Measurements from ENCODE around the gene OBP2A. TPM values are rescaled to one million over a fixed set of nuclear protein-coding genes. Genes with fewer than 3 reads are reported as not detected.

The OBP2A gene
- total and polyA plus RNA-seq, 2 of the 8 experiments (the other 6 are each of a cell fraction or from before 2014, with no cell fraction given) = not detected

DNA sequence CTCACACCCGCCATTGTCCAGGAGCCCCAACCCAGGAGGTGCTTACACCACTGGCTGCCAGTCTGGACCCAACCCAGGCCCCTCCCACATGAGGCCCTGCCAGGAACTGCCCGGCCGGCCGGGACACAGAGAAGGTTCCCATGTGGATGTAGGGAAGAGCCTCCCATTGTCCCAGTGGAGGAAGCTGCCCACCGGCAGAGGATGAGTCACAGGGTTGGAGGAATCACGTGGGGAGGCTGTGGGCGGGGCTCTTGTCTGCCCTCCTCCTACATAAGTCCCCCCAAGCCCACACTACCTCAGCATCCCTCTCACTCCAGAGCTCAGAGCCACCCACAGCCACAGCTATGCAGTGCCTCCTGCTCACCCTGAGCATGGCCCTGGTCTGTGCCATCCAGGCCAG, 41.7 kb downstream of the OBP2A start (continued):
- TF ChIP-seq, protein P1, sequence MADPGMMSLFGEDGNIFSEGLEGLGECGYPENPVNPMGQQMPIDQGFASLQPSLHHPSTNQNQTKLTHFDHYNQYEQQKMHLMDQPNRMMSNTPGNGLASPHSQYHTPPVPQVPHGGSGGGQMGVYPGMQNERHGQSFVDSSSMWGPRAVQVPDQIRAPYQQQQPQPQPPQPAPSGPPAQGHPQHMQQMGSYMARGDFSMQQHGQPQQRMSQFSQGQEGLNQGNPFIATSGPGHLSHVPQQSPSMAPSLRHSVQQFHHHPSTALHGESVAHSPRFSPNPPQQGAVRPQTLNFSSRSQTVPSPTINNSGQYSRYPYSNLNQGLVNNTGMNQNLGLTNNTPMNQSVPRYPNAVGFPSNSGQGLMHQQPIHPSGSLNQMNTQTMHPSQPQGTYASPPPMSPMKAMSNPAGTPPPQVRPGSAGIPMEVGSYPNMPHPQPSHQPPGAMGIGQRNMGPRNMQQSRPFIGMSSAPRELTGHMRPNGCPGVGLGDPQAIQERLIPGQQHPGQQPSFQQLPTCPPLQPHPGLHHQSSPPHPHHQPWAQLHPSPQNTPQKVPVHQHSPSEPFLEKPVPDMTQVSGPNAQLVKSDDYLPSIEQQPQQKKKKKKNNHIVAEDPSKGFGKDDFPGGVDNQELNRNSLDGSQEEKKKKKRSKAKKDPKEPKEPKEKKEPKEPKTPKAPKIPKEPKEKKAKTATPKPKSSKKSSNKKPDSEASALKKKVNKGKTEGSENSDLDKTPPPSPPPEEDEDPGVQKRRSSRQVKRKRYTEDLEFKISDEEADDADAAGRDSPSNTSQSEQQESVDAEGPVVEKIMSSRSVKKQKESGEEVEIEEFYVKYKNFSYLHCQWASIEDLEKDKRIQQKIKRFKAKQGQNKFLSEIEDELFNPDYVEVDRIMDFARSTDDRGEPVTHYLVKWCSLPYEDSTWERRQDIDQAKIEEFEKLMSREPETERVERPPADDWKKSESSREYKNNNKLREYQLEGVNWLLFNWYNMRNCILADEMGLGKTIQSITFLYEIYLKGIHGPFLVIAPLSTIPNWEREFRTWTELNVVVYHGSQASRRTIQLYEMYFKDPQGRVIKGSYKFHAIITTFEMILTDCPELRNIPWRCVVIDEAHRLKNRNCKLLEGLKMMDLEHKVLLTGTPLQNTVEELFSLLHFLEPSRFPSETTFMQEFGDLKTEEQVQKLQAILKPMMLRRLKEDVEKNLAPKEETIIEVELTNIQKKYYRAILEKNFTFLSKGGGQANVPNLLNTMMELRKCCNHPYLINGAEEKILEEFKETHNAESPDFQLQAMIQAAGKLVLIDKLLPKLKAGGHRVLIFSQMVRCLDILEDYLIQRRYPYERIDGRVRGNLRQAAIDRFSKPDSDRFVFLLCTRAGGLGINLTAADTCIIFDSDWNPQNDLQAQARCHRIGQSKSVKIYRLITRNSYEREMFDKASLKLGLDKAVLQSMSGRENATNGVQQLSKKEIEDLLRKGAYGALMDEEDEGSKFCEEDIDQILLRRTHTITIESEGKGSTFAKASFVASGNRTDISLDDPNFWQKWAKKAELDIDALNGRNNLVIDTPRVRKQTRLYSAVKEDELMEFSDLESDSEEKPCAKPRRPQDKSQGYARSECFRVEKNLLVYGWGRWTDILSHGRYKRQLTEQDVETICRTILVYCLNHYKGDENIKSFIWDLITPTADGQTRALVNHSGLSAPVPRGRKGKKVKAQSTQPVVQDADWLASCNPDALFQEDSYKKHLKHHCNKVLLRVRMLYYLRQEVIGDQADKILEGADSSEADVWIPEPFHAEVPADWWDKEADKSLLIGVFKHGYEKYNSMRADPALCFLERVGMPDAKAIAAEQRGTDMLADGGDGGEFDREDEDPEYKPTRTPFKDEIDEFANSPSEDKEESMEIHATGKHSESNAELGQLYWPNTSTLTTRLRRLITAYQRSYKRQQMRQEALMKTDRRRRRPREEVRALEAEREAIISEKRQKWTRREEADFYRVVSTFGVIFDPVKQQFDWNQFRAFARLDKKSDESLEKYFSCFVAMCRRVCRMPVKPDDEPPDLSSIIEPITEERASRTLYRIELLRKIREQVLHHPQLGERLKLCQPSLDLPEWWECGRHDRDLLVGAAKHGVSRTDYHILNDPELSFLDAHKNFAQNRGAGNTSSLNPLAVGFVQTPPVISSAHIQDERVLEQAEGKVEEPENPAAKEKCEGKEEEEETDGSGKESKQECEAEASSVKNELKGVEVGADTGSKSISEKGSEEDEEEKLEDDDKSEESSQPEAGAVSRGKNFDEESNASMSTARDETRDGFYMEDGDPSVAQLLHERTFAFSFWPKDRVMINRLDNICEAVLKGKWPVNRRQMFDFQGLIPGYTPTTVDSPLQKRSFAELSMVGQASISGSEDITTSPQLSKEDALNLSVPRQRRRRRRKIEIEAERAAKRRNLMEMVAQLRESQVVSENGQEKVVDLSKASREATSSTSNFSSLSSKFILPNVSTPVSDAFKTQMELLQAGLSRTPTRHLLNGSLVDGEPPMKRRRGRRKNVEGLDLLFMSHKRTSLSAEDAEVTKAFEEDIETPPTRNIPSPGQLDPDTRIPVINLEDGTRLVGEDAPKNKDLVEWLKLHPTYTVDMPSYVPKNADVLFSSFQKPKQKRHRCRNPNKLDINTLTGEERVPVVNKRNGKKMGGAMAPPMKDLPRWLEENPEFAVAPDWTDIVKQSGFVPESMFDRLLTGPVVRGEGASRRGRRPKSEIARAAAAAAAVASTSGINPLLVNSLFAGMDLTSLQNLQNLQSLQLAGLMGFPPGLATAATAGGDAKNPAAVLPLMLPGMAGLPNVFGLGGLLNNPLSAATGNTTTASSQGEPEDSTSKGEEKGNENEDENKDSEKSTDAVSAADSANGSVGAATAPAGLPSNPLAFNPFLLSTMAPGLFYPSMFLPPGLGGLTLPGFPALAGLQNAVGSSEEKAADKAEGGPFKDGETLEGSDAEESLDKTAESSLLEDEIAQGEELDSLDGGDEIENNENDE (IDR thresholded peaks at IDR 0.05; ENCODE audit: insufficient replicate concordance, low read length) = no peak
- TF ChIP-seq TAF1 (IDR thresholded peaks at IDR 0.05; ENCODE audit: low read depth, low read length) = no peak
- TF ChIP-seq CTBP2 (IDR thresholded peaks at IDR 0.05; ENCODE audit: borderline replicate concordance, insufficient read depth, insufficient read length, low read length) = no peak
- no peak for TF ChIP-seq SAP30 (IDR thresholded peaks at IDR 0.05; ENCODE audit: insufficient read depth, insufficient replicate concordance, low read length)
- TF ChIP-seq JUN (IDR thresholded peaks at IDR 0.05; ENCODE audit: low read depth, low read length) = no peak
- no peak for TF ChIP-seq EGR1 (IDR thresholded peaks at IDR 0.05; ENCODE audit: borderline replicate concordance, low read depth, low read length)
- TF ChIP-seq RFX5 (IDR thresholded peaks at IDR 0.05; ENCODE audit: borderline replicate concordance, low read depth, low read length) = no peak
- no peak for TF ChIP-seq SP1 (IDR thresholded peaks at IDR 0.05; ENCODE audit: low read depth, low read length)
- no peak for TF ChIP-seq SIRT6 (IDR thresholded peaks at IDR 0.05; ENCODE audit: low read length)
- no peak for TF ChIP-seq ZNF274 (IDR thresholded peaks at IDR 0.05; ENCODE audit: borderline replicate concordance, extremely low read depth, low read length)
- no peak for TF ChIP-seq EZH2 (IDR thresholded peaks at IDR 0.05; ENCODE audit: low read depth, low read length, severe bottlenecking)
- no peak for TF ChIP-seq NRF1 (IDR thresholded peaks at IDR 0.05; ENCODE audit: low read depth, low read length)

Measured in H1 (cell line).